Activated CD4-positive, alpha-beta T cell treated with anti-CD3 and anti-CD28 coated beads for 4 hours (primary cell): ENCODE results near the gene PAF1.

Experiments used
- DNase-seq, 2 donors: peaks; one replicate each; pipeline ENCODE4 v3.0.0-alpha.2; 2020

Gene PAF1

GRCh38 chr19:39390751-39391437 lies at the start of gene PAF1, which contains the start of gene MED29:
TSS of gene PAF1 (minus strand) at chr19:39391106. CDS start at chr19:39390864, 242 bp downstream.
TSS of gene MED29 (plus strand) at chr19:39391378. CDS start at chr19:39391423, 45 bp downstream.
- peak; percentile 93 to 96 for DNase-seq

GRCh38 chr19:39438270-39438934 lies 47.5 kb upstream of the PAF1 start:
- no peak for DNase-seq

GRCh38 chr19:39436350-39436716 lies 45.4 kb upstream of the PAF1 start:
- no peak for DNase-seq

GRCh38 chr19:39435499-39436349 lies 44.8 kb upstream of the PAF1 start, which contains the start of gene RPS16:
TSS of gene RPS16 (minus strand) at chr19:39435949. CDS start at chr19:39435895, 54 bp downstream.
- DNase-seq, result peak; percentile 99 to 100

DNA sequence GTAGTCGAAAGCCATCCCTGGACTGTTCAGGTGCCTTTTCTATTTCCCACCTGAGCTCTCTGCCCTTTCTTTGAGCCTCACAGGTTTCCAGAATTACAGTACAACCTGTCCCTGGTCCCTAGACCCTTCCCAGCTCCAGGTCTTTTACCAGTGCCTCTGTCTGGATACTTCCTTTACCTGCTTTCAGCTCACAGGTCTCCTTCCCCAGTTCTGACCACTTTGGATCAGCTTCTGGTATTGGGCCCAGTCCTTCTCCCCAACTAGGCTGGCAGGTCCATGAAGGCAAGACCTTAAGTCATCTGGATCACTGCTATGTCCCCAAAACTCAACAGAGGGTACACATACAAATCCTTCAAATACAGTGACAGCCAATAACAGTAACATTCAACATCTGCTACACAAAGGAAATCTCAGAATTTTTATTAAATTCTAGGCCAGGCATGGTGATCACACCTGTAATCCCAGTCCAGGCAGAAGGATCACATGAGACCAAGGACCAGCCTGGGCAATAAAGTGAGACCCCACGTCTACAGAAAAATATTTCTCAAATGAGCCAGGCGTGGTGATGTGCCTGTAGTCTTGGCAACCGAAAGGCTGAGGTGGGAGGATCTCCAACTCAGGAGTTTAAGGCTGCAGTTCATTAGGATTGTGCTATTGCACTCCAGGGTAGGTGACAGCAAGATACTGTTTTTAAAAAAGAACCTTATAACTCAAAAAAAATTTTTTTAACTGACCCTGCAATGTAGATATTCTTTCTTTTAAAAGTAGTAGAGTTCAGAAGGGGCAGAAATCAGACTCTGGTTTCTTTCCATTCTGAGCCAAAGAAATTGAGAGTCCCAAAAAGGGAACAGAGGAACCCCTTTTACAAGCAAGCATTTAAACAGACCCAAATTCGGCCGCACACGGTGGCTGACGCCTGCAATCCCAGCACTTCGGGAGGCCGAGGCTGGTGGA lies 43.5 kb upstream of the PAF1 start:
- DNase-seq, result no peak

GRCh38 chr19:39433480-39434079 lies 42.7 kb upstream of the PAF1 start:
- DNase-seq, result no peak

DNA sequence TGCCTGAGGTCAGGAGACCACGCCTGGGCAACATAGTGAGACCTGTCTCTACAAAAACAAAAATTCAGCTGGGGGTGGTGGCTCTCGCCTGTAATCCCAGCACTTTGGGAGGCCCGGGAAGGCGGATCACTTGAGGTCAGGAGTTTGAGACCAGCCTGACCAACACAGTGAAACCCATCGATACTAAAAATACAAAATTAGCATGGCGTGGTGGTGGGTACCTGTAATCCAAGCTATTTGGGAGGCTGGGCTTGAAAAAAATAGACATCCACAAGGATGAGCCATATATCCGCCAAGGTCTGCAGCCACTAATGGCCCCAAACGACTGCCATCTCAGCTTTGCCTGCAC lies 41.7 kb upstream of the PAF1 start:
- DNase-seq, result no peak

DNA sequence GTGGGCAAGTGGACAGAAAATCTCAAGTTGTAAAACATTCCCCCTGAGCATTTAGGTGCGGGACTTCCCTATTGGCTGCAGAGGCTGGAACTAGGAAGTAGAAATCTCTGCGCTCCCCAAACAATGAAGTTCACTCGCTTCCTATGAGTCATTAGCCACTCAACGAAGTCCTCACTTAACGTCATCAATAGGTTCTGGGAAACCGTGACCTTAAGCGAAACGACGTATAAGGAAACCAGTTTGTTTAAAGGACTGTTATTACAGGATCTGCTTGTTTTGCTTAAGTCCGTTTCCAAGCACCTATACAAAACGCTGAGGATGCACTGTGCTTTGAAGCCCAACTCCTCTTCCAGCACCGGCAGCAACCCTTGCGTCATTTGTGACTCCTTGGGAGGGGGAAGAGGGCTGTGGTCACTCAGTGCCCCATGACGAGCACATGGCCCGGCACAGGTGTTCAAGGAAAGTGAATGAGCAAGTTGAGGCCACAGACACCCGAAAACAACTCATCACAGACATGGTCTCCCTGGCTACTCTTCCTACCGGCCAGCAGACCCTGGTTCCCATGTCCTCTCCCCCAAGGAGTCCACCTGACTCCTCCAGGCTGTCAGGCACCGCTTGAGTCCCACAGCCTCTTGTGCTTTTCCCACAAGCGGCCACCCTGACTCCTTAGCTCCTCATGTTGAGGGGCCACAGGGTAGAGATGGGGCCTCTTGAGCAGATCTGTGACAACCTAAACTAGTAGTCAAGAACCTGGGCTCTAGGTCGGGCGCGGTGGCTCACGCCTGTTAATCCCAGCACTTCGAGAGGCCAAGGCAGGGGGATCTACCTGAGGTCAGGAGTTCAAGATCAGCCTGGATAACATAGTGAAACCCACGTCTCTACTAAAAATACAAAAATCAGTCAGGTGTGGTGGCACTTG lies 40.0 kb upstream of the PAF1 start:
- peak; percentile 51 to 56 for DNase-seq

DNA sequence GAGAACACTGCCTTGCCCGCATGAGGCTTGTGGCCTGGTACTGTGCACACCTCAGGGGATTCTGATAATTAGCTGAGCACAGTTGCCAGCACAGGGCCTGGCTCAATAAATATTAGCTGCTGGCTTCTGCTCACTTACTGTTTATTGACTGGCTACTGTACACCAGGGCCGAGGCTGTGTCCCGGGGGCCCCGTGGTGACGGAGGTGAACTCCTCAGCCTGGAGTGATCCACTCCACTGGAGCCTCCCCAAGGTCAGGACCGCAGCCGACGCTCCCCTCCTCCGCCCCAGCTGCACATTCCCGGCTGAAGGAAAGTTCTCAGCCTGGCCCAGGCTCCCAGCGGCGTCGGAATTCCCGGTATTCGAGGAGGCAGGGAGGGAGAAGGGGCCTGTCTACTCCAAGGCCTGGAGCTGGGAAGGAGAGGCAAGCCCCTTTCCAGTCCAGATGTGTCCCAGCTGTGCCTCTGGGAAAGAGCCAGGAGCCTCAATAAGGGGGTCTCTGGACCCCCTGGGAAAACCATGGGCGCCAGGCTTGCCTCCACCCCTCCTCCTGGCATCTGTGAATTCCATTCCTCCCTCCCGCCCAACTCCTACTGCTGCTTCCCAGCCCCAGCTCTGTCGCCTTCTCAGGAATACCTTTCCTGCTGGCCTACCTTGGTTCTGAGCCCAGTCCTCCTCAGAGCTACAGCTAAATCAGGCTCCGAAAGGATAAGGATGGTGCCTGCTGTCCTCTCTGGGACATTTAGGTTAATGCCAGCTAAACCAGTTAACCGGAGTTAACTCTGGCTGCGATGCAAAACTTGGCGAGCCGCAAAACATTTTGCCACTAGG lies 37.6 kb upstream of the PAF1 start:
- DNase-seq, result no peak

GRCh38 chr19:39427707-39428106 lies 36.8 kb upstream of the PAF1 start:
- no peak for DNase-seq

GRCh38 chr19:39426170-39426569 lies 35.3 kb upstream of the PAF1 start:
- no peak for DNase-seq

GRCh38 chr19:39425744-39426143 lies 34.8 kb upstream of the PAF1 start:
- no peak for DNase-seq

- DNase-seq, result no peak
These were observed 34.0 kb upstream of the PAF1 start for GRCh38 chr19:39424934-39425333.

DNA sequence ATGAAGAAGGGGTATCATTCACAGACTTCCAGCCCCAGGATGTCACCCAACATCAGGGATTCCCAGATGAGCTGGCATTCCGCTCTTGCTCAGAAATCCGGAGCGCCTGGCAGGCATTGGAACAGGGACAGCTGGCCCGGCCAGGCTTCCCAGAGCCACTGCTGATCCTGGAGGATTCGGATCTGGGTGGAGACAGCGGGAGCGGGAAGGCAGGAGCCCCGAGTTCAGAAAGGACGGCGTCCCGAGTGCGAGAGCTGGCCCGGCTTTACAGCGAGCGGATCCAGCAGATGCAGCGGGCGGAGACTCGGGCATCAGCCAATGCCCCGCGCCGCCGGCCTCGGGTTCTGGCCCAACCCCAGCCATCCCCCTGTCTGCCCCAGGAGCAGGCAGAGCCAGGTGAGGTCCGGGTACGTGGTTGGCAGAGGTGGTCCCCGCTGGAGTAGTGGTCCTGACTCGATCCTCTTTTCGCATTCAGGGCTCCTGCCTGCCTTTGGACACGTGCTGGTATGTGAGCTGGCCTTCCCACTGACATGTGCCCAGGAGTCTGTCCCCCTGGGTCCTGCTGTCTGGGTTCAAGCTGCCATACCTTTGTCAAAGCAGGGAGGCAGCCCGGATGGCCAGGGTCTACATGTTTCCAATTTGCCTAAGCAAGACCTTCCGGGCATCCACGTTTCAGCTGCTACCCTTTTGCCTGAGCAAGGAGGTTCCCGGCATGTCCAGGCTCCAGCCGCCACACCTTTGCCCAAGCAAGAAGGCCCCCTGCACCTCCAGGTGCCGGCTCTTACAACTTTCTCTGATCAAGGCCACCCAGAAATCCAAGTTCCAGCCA lies 32.6 kb upstream of the PAF1 start:
- DNase-seq, result no peak

GRCh38 chr19:39422020-39422419 lies 31.1 kb upstream of the PAF1 start:
- DNase-seq, result no peak

GRCh38 chr19:39420769-39421168 lies 29.9 kb upstream of the PAF1 start:
- DNase-seq, result no peak

- DNase-seq, result no peak
These were observed 28.1 kb upstream of the PAF1 start for GRCh38 chr19:39419003-39419402.

DNA sequence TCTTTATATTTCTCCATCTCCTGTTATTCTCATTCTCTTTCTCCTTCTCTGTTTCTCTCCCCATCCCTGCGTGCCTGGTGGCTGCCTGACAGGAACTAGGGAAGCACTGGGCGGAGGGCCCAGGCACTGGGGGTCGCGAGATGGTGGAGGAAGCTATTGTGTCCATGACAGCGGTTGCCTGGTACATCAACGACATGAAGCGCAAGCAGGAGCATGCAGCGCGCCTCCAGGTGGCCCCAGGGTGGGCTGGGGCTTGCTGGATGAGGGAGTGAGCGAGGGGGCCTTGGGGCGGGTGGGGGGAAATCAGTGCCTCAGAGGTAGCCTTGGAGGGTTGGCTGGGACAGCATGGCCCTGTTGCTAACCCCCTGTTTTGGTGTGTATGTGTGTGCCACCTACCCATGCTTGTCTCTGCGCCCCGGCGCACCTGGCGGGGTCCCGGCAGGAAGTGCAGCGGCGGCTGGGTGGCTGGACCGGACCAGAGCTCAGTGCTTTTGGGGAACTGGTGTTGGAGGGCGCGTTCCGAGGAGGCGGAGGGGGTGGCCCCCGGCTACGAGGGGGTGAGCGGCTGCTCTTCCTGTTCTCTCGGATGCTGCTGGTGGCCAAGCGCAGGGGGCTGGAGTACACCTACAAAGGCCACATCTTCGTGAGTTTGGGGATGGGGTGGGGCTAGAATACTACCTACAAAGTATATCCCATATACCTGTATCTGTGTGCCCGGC lies 26.7 kb upstream of the PAF1 start:
- DNase-seq, result no peak
